Cerebellar nuclear complex (tissue), 1 donor: ENCODE results near the gene GCNT2.
A peak's percentile ranks its signal among the peaks of the same experiment; 100 is the strongest.
"Not testable (repeated sequence)": the region's sequence is repeated elsewhere in the genome, so short reads cannot be mapped to it uniquely, and the experiment has no call there.

ENCODE experiments used
- DNase-seq, 2 experiments: peaks; one replicate each; lab custom pipeline; 2025; lab: John Stamatoyannopoulos, UW

The GCNT2 gene

GRCh38 chr6:10547809-10548208, 26.7 kb downstream of the GCNT2 start:
- no peak for DNase-seq

- DNase-seq, result no peak
Observed at GRCh38 chr6:10550764-10551163, 29.6 kb downstream of the GCNT2 start.

GRCh38 chr6:10552270-10552810, 31.2 kb downstream of the GCNT2 start:
- DNase-seq, result no peak

GRCh38 chr6:10553871-10554270, 32.7 kb downstream of the GCNT2 start:
- DNase-seq, result no peak

GRCh38 chr6:10554826-10555225, 33.7 kb downstream of the GCNT2 start:
- no peak for DNase-seq

- DNase-seq, result peak; percentile 27 to 70
Observed at GRCh38 chr6:10555625-10556309, 34.6 kb downstream of the GCNT2 start.

- no peak for DNase-seq
Observed at GRCh38 chr6:10556589-10556988, 35.4 kb downstream of the GCNT2 start.

- no peak for DNase-seq
Observed at GRCh38 chr6:10556992-10557391, 35.8 kb downstream of the GCNT2 start.

GRCh38 chr6:10557913-10558312, 36.8 kb downstream of the GCNT2 start:
- DNase-seq, result peak in 1 of 2 experiments; percentile 5

- peak in 1 of 2 experiments; percentile 11 for DNase-seq
Observed at GRCh38 chr6:10558565-10558964, 37.4 kb downstream of the GCNT2 start.

- DNase-seq, result peak in 1 of 2 experiments; percentile 18
Observed at GRCh38 chr6:10559522-10560152, 38.5 kb downstream of the GCNT2 start.

GRCh38 chr6:10561611-10562199, 40.6 kb downstream of the GCNT2 start:
- no peak for DNase-seq

- DNase-seq, result no peak
Observed at GRCh38 chr6:10564975-10565673, 44.0 kb downstream of the GCNT2 start.

GRCh38 chr6:10565913-10566312, 44.8 kb downstream of the GCNT2 start:
- DNase-seq, result no peak

GRCh38 chr6:10567256-10568026, 46.3 kb downstream of the GCNT2 start:
- DNase-seq, result no peak

GRCh38 chr6:10569392-10570127, 48.4 kb downstream of the GCNT2 start:
- DNase-seq, result no peak

GRCh38 chr6:10575519-10575918, 54.4 kb downstream of the GCNT2 start:
- not testable (repeated sequence) for DNase-seq

- DNase-seq, result no peak
Observed at GRCh38 chr6:10576226-10576625, 55.1 kb downstream of the GCNT2 start.

- DNase-seq, result no peak
Observed at GRCh38 chr6:10577112-10577511, 56.0 kb downstream of the GCNT2 start.

- no peak for DNase-seq
Observed at GRCh38 chr6:10578723-10579122, 57.6 kb downstream of the GCNT2 start.

GRCh38 chr6:10579803-10580202, 58.7 kb downstream of the GCNT2 start:
- no peak for DNase-seq
